ENCODE results near the gene KCNIP1.

The KCNIP1 gene

DNA sequence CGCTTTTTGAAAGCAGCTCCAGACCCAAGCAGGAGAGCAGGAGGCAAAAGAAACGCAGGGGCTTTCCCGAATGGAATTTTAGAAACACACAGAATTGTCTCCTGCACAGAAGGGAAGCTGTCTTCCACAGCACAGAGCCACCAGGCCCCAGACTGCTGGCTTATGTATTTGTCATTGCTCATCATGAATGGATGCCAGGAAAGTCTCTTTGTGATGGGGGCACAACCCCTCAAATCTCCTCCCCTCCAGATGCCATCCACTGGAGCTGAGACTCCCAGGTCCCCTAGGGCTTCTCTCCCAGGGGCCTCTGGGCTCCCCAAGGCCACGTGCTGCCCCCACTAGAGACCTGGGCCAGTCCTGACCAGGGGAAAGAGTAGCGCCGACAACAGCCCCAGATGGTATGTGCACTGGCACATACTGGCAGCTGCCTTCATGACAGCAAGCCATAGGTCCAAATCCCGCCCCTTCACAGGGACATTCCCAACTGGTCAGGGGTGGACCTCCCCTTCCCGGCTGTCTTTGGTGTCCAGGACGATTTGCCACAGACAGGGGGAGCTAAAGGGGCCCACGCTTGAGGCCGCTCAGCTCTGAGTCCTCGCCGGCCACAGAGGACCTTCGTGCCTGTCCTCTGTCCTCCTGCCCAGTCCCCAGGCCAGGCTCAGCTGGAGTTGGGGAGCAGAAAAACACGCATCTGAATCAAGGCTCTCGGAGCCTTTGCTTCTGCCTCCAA, 127.8 kb downstream of the KCNIP1 start:
- no peak for DNase-seq

DNA sequence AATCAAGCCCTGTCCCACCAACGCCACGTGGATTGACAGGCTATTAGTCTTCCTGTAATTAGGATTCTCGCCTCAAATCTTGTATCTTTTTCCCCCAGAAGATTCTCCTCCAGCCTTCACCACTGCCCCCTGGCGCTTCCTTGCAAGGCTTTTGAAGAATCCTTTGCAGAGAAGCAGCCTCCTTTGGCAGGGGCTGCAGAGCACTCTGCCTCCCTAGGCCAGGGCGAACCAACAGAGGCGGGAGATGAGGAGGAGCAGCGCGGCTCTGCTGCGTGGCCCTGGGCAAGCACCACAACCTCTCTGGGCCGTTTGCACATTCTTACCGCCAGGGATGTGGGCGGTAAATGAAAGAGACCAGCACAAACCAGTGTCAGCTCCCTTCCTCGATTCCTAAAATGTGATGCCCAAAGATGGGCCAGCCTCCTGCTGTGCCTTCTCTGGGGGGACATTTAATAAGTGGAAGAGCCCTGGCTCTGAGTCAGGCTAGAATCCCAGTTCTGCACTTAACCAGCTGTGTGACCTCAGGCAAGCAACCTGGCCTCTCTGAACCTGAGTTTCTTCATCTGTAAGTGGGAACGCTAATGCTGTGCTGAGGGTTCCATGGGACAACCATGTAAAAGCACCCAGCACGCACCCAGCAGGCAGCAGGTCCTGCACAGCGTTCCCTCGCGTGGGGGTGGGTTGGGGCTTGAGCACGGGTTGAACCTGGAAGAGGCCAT, 128.6 kb downstream of the KCNIP1 start:
- no peak for DNase-seq

DNA sequence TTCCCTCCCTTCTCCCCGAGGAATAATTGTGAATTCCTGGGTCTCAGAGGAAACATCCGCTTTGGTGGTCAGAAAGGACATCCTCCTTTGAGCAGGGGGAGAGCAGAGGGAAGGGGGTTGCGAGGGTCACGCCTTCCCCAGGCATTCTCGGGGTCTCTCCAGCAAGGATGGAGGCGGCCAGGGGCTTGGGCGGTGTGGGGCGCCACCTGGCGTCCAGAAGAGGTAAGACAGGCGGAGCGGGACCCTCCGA, 129.1 kb downstream of the KCNIP1 start:
- no peak for DNase-seq

DNA sequence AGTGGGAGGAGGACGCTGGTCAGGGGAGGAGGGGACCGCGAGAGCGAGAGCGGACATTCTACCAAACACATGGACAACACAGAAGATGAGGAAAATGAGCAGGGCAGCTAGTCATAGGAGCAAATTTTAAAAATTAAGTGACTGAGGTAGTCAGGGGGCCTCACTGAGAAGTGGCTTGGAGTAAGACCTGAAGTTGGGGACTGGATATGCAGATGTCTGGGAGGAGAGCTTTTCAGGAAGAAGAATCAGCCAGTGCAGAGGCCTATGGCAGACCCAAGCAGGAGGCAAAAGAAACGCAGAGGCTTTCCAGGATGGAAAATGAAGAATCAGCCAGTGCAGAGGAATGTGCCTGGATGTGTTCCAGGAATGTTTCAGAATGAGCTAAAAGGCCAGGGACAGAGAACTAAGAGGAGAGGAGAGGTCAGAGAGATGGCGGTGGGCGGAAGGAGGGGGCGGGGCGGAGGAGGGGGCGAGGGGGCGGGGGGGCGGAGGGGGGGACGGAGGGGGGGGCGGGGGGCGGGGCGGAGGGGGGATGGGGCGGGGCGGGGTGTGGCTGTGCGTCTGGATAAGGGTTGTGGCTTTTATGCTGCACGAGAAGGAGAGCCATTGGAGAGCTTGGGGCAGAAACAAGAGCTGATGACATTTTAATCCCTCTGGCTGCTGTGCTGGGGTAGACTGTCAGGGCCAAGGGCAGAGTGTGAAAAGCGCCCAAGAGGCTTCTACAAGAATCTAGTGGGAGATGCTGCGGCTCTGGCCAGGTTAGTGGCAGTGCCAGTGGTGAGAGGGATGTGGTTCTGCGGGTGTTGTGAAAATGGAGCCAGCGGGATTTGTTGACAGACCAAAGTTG, 129.6 kb downstream of the KCNIP1 start:
- peak; percentile 28 for DNase-seq

DNA sequence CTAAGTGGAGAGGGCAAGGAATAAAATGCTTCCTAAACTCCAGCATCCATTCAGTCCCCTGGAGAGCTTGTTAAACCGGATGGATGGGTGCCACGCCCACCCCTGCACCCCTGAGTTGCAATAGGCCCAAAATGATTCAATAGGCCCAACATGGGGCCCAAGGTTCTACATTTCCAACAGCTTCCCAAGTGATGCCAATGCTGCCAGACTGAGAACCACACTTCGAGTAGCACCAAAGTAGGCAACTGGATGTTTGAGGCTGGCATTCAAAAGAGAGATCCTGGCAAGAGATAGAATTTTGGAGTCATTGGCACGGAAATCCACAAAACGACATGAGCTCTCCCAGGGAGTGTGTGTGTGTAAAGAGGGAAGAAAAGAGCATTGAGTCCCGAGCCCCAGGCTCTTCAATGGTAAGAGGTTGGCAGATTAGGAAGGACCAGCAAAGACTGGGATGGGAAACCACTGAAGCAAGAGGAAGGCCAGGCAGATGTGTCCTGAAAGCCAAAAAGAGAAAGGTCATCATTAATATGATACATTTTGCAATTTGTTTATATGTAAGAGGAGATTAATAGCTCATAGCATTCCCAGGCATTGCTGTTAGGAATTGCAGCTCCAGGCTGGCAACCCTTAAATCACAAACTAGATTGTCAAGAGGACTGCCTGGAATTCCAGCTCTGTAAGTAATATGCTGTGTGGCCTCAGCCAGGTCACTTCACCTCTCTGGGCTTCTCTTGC, 130.6 kb downstream of the KCNIP1 start:
- no peak for DNase-seq

GRCh38 chr5:170635706-170636105, 131.9 kb downstream of the KCNIP1 start:
- DNase-seq, result no peak

- DNase-seq, result no peak
These were observed 132.4 kb downstream of the KCNIP1 start for GRCh38 chr5:170636206-170636605.

DNA sequence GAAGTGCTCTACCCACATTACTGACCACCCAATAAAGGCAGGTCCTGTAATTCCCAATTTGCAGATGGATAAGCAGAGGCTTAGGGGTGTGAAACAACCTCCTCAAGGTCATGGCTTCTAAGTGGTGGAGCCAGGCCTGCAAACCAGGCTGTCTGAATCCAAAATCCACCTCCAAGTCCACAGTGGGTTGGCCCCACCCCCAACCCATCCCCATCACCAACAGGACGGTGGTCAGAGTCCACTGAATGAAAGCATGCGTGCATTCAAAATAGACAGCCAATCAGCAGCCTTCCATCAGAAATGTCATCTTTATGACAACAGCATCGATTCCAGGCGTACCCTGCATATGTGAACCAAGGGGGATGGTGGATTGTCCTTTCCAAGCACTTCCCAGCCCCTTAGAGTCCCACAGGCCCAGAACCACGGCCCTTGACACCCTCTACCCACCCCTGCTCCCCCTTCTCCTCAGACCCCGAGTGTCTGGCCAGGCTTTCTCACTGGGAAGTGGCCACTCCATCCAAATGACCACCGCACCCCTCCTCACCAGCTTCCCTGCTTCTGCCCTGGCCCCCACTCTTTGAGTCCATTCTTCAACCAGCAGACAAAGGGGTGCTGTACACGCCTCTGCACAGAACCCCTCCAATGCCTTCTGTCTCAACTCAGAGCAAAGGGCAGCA, 133.1 kb downstream of the KCNIP1 start:
- DNase-seq, result no peak

GRCh38 chr5:170638051-170638450, 134.2 kb downstream of the KCNIP1 start:
- DNase-seq, result no peak

- no peak for DNase-seq
These were observed 134.8 kb downstream of the KCNIP1 start for GRCh38 chr5:170638454-170639220.

DNA sequence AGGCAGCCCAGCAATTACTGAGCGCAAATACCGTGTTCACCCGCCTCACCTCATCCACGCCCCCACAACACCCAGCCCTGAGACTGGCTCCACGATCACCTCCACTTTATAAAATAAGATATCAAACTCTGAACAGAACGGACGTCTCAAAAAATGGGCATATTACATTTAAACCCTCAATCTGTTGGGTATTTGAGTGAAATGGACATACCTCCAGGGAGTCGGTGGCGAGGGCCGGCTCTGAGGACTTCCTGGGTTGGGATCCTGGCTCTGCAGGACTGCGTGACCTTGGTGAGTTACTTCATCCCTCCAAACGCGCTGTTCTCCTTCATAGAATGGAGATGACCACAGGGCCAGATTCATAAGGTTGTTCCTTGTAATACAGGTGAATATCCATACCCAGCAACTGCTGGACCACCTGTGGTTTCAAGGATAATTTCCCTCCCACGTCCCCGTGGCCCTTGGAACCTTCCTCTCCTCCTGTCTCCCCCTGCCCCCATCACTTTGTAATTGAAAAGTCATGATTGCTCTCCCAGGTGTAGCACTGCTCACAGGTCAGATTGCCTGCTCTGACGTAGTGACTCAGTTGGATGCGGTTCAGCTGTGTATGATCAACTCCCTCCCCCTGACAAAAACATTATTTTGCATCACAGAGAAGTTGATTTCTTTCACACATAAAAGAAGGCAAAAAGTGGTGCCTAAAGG, 135.6 kb downstream of the KCNIP1 start:
- DNase-seq, result no peak

DNA sequence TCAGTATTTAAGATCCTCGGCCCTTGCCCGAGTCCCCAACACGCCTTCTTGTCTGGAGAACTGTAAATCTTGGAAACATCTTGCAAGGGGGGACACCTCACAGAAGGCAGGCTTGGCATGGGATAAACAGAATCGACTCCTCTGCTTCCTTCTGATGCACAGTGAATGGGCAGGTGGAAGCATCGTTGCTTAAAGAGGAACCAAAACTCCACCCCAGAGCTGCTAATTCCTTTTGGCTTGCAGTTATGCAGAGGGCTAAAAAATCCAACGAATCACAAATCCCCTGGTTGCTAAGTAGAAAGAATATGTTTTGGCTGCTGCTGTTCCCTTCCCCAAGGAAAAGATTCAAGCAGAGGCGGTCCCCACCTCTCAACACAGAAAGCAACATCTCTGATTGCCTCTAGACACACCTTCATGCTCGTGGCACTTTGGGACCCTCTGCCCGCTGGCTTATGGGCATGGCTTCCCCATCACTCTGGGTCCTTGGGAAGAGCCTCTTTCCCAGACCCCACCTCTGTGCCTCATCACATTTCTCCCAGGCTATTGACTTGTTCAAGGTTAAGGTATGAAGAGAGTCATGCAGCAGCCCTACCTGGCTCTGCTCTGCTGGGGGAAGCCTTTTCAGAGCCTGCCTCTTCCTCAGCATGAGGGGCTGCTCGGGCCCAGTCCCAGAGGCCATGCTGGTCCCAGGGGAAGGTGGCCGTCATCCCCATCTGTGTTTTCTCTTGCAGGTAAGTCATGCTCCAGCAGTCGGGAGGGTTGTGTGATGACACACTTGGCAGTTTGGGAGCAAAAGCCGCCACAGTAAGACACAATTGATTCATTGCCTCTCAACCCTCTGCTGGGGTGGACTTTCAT, 137.1 kb downstream of the KCNIP1 start:
- no peak for DNase-seq

- DNase-seq, result no peak
These were observed 137.8 kb downstream of the KCNIP1 start for GRCh38 chr5:170641589-170642031.

- no peak for DNase-seq
These were observed 138.4 kb downstream of the KCNIP1 start for GRCh38 chr5:170642066-170642735.

DNA sequence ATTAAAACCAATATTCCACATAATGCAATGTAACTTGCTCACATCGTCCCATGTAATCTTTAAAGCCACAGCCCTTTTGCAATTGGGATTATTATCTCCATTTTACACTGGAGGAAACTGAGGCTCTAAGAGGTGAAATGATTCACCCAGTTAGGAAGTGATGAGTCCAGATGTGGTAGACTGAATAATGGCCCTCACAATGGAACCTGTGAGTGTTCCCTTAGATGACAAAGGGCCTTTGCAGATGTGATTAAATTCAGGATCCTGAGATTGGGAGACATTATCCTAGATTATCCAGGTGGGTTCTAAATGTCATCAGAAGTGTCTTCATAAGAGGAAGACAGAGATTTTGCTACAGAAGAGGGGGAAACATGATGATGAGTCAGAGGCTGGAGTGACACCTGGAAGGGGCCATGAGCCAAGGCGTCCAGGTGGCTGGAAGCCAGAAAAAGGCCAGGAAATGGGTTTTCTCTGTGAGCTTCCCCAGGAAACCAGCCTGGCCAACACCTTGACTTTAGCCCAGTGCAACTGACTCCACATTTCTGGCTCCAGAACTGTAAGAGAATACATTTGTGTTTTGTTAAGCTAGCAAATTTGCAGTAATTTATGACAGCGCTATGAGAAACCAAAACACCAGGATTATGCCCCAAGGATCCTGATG, 139.1 kb downstream of the KCNIP1 start:
- no peak for DNase-seq

GRCh38 chr5:170643591-170643990, 139.8 kb downstream of the KCNIP1 start:
- DNase-seq, result no peak

DNA sequence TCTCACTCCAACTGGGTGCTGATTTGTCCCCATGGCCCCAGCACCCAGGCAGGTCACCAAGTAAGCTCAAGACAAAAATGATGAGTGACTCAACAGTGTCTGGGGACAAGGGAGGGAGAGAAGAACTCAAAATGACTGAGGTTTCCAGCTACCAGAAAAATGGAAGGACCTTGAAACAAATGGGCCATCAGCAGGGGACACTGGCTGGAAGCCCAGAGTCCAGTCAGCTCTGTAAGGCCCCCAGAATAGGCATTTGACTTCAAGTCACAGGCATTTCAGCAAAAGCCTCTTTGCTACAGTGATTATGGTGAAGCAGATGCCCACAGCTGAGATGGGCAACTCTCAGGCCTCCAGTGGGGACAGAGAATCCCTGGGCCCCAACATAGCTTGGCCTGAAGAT, 140.7 kb downstream of the KCNIP1 start:
- no peak for DNase-seq

GRCh38 chr5:170648541-170648940, 144.7 kb downstream of the KCNIP1 start:
- no peak for DNase-seq

- DNase-seq, result no peak
These were observed 147.0 kb downstream of the KCNIP1 start for GRCh38 chr5:170650850-170651249.

Data from NCI-H1092 treated with DMSO at 0.1 percent for 48 hours (cell line).